ENCODE measurements around the gene EIF4E1B. TPM values are rescaled to one million over a fixed set of nuclear protein-coding genes. Genes with fewer than 3 reads are reported as not detected.
"Not testable (repeated sequence)": the region's sequence is repeated elsewhere in the genome, so short reads cannot be mapped to it uniquely, and the experiment has no call there.

EIF4E1B gene
- polyA plus RNA-seq (ENCODE audit: insufficient read length in 4 of 4) = under 1 TPM in 1 of 4 donors, not detected in 3; 0.08 TPM

GRCh38 chr5:176629853-176630680 lies at the start of gene EIF4E1B, which contains the start of gene SNCB:
EIF4E1B (plus strand) TSS chr5:176630675; CDS start chr5:176642788, 12,113 bp downstream.
SNCB (minus strand) TSS chr5:176630534; CDS start chr5:176629654, 880 bp downstream.
- peak in 1 of 4 donors; percentile 26 for DNase-seq (ENCODE audit: low read depth in 4 of 4, low spot score in 3 of 4)

- DNase-seq (ENCODE audit: low read depth in 4 of 4, low spot score in 3 of 4) = no peak
Observed at GRCh38 chr5:176581361-176581760, 49.1 kb upstream of the EIF4E1B start.

GRCh38 chr5:176583076-176583475 lies 47.4 kb upstream of the EIF4E1B start:
- DNase-seq (ENCODE audit: low read depth in 4 of 4, low spot score in 3 of 4) = no peak

- DNase-seq (ENCODE audit: low read depth in 4 of 4, low spot score in 3 of 4) = no peak
Observed at GRCh38 chr5:176587398-176587797, 43.1 kb upstream of the EIF4E1B start.

- no peak for DNase-seq (ENCODE audit: low read depth in 4 of 4, low spot score in 3 of 4)
Observed at GRCh38 chr5:176588297-176588696, 42.2 kb upstream of the EIF4E1B start.

GRCh38 chr5:176589039-176589769 lies 41.3 kb upstream of the EIF4E1B start:
- no peak for DNase-seq (ENCODE audit: low read depth in 4 of 4, low spot score in 3 of 4)

GRCh38 chr5:176590035-176590717 lies 40.3 kb upstream of the EIF4E1B start:
- no peak for DNase-seq (ENCODE audit: low read depth in 4 of 4, low spot score in 3 of 4)

- not testable (repeated sequence) for DNase-seq (ENCODE audit: low read depth in 4 of 4, low spot score in 3 of 4)
Observed at GRCh38 chr5:176591667-176592066, 38.8 kb upstream of the EIF4E1B start.

GRCh38 chr5:176592573-176592972 lies 37.9 kb upstream of the EIF4E1B start:
- DNase-seq (ENCODE audit: low read depth in 4 of 4, low spot score in 3 of 4) = no peak

GRCh38 chr5:176593273-176593869 lies 37.1 kb upstream of the EIF4E1B start:
- no peak for DNase-seq (ENCODE audit: low read depth in 4 of 4, low spot score in 3 of 4)

GRCh38 chr5:176594554-176594953 lies 35.9 kb upstream of the EIF4E1B start:
- DNase-seq (ENCODE audit: low read depth in 4 of 4, low spot score in 3 of 4) = no peak

- no peak for DNase-seq (ENCODE audit: low read depth in 4 of 4, low spot score in 3 of 4)
Observed at GRCh38 chr5:176595386-176595943, 35.0 kb upstream of the EIF4E1B start.

GRCh38 chr5:176596069-176596644 lies 34.3 kb upstream of the EIF4E1B start:
- DNase-seq (ENCODE audit: low read depth in 4 of 4, low spot score in 3 of 4) = no peak

- DNase-seq (ENCODE audit: low read depth in 4 of 4, low spot score in 3 of 4) = peak in 2 of 4 donors; percentile 13 to 26
Observed at GRCh38 chr5:176596689-176597416, 33.6 kb upstream of the EIF4E1B start.

- DNase-seq (ENCODE audit: low read depth in 4 of 4, low spot score in 3 of 4) = no peak
Observed at GRCh38 chr5:176597417-176598389, 32.8 kb upstream of the EIF4E1B start.

GRCh38 chr5:176599749-176600430 lies 30.6 kb upstream of the EIF4E1B start:
- DNase-seq (ENCODE audit: low read depth in 4 of 4, low spot score in 3 of 4) = not testable (repeated sequence)

GRCh38 chr5:176601901-176602482 lies 28.5 kb upstream of the EIF4E1B start:
- DNase-seq (ENCODE audit: low read depth in 4 of 4, low spot score in 3 of 4) = no peak

All from right renal pelvis (tissue), 4 donors.